HG02870 (cell line): ENCODE data around the gene PTGDS.

Experiments
- ATAC-seq: cut with Tn5 transposase; IDR thresholded peaks from one replicate; pipeline ENCODE4 v1.9.1; 2021; ENCODE audit warnings: mild to moderate bottlenecking, moderate library complexity; ENCODE audit not compliant: unreplicated experiment

PTGDS gene

GRCh38 chr9:136972335-136972734 lies 5.0 kb upstream of the PTGDS start:
- ATAC-seq: no peak

GRCh38 chr9:136972743-136973142 lies 4.6 kb upstream of the PTGDS start:
- no peak for ATAC-seq

- no peak for ATAC-seq
Observed at GRCh38 chr9:136973618-136974617, 3.4 kb upstream of the PTGDS start.

- no peak for ATAC-seq
Observed at GRCh38 chr9:136974817-136975535, 2.3 kb upstream of the PTGDS start.

- ATAC-seq: no peak
Observed at GRCh38 chr9:136975644-136976043, 1.7 kb upstream of the PTGDS start.

GRCh38 chr9:136977649-136978072 lies 357 bp downstream of the PTGDS start:
- ATAC-seq: no peak

GRCh38 chr9:136978073-136978864 lies 965 bp downstream of the PTGDS start:
- ATAC-seq: no peak

- ATAC-seq: no peak
Observed at GRCh38 chr9:136978865-136979544, 1.7 kb downstream of the PTGDS start.

- ATAC-seq: no peak
Observed at GRCh38 chr9:136979769-136980587, 2.7 kb downstream of the PTGDS start.

GRCh38 chr9:136980669-136981478 lies 3.6 kb downstream of the PTGDS start:
- no peak for ATAC-seq

GRCh38 chr9:136981588-136982231 lies 4.4 kb downstream of the PTGDS start:
- no peak for ATAC-seq

GRCh38 chr9:136982232-136983051 lies 5.1 kb downstream of the PTGDS start, which contains the start of gene LCNL1:
TSS of gene LCNL1 (plus strand) at chr9:136982993. CDS start at chr9:136983587, 594 bp downstream.
- no peak for ATAC-seq

GRCh38 chr9:136983167-136983566 lies 5.9 kb downstream of the PTGDS start:
- no peak for ATAC-seq

GRCh38 chr9:136983656-136984314 lies 6.5 kb downstream of the PTGDS start:
- no peak for ATAC-seq

- no peak for ATAC-seq
Observed at GRCh38 chr9:136984464-136985026, 7.2 kb downstream of the PTGDS start.

- ATAC-seq: no peak
Observed at GRCh38 chr9:136985027-136985602, 7.8 kb downstream of the PTGDS start.
